GM23338 (cell line): ENCODE measurements around the gene PELO. TPM values are rescaled to one million over a fixed set of nuclear protein-coding genes. Genes with fewer than 3 reads are reported as not detected.

Experiments used
- ATAC-seq: fragments of 200-7000 bp; cut with Tn5 transposase; 3 replicates; pipeline ENCODE4 v1.9.1; 2020
- DNase-seq: peaks from one replicate; pipeline ENCODE4 v3.0.0-alpha.2; 2015; ENCODE audit warnings: low spot score
- H2AFZ ChIP-seq: fragments of 200-600 bp; sonication (generic); 2 replicates; pipeline ENCODE4 v1.8.0; 2016; ENCODE audit warnings: antibody characterized with exemption, mild to moderate bottlenecking, moderate library complexity
- H3F3A ChIP-seq: fragments of 200-600 bp; sonication (generic); replicated peaks from 2 replicates; pipeline ENCODE4 v1.8.0; 2017; ENCODE audit warnings: antibody characterized with exemption, mixed run types, low read depth
- H3K27ac ChIP-seq: fragments of 200-600 bp; sonication (generic); 2 replicates; pipeline ENCODE4 v1.6.1; 2016; ENCODE audit warnings: low read depth
- H3K27me3 ChIP-seq: fragments of 200-600 bp; sonication (generic); 2 replicates; pipeline ENCODE4 v1.8.0; 2016; ENCODE audit warnings: mild to moderate bottlenecking, mixed run types, moderate library complexity; ENCODE audit not compliant: insufficient read depth
- H3K36me3 ChIP-seq: fragments of 200-600 bp; sonication (generic); 2 replicates; pipeline ENCODE4 v1.8.0; 2016; ENCODE audit warnings: mild to moderate bottlenecking; ENCODE audit not compliant: insufficient read depth
- H3K4me1 ChIP-seq: fragments of 200-600 bp; sonication (generic); 2 replicates; pipeline ENCODE4 v1.8.0; 2016; ENCODE audit warnings: mild to moderate bottlenecking, moderate library complexity; ENCODE audit not compliant: insufficient read depth
- H3K4me2 ChIP-seq: fragments of 200-600 bp; sonication (generic); 2 replicates; pipeline ENCODE4 v1.7.1; 2017; ENCODE audit warnings: mixed run types
- H3K4me3 ChIP-seq: fragments of 200-600 bp; sonication (generic); 2 replicates; pipeline ENCODE4 v1.6.1; 2016; ENCODE audit warnings: mixed run types
- H3K79me2 ChIP-seq: fragments of 200-600 bp; sonication (generic); replicated peaks from 2 replicates; pipeline ENCODE4 v1.8.0; 2017; ENCODE audit warnings: mild to moderate bottlenecking; ENCODE audit not compliant: insufficient read depth
- H3K9me2 ChIP-seq: fragments of 200-600 bp; sonication (generic); 2 replicates; pipeline ENCODE4 v1.8.0; 2017; ENCODE audit not compliant: insufficient read depth
- H4K20me1 ChIP-seq: fragments of 200-600 bp; sonication (generic); replicated peaks from 2 replicates; pipeline ENCODE4 v1.8.0; 2017; ENCODE audit warnings: mild to moderate bottlenecking; ENCODE audit not compliant: insufficient read depth
- H3K27ac Mint-ChIP-seq: 2 replicates; pipeline ENCODE4 v1.8.0; 2020; ENCODE audit warnings: inconsistent platforms, mild to moderate bottlenecking, moderate library complexity, mixed read lengths
- H3K27me3 Mint-ChIP-seq: 3 replicates; pipeline ENCODE4 v1.8.0; 2022; ENCODE audit warnings: low read depth, mild to moderate bottlenecking, moderate library complexity, mixed read lengths, inconsistent platforms; ENCODE audit not compliant: insufficient read depth, poor library complexity
- H3K36me3 Mint-ChIP-seq: 3 replicates; pipeline ENCODE4 v1.8.0; 2021; ENCODE audit warnings: low read depth, mild to moderate bottlenecking, inconsistent platforms, moderate library complexity, mixed read lengths
- H3K4me1 Mint-ChIP-seq: 3 replicates; pipeline ENCODE4 v1.8.0; 2020; ENCODE audit warnings: mild to moderate bottlenecking, inconsistent platforms, mixed read lengths
- H3K4me3 Mint-ChIP-seq: 3 replicates; pipeline ENCODE4 v1.8.0; 2021; ENCODE audit warnings: moderate library complexity, mild to moderate bottlenecking, inconsistent platforms, mixed read lengths
- H3K9me3 Mint-ChIP-seq: 3 replicates; pipeline ENCODE4 v1.8.0; 2020; ENCODE audit warnings: moderate library complexity, mild to moderate bottlenecking, inconsistent platforms, mixed read lengths
- CREB1 ChIP-seq: fragments of 250-450 bp; sonication (Bioruptor Pico); IDR thresholded peaks from 2 replicates; pipeline ENCODE4 v1.5.0; 2020; ENCODE audit warnings: low read depth, mild to moderate bottlenecking, moderate library complexity
- EZH2 ChIP-seq: fragments of 200-600 bp; sonication (generic); IDR thresholded peaks from one replicate; pipeline ENCODE4 v1.8.0; 2017; ENCODE audit warnings: antibody characterized with exemption, mild to moderate bottlenecking, low read depth; ENCODE audit not compliant: unreplicated experiment
- EZH2phosphoT487 ChIP-seq: fragments of 200-600 bp; sonication (generic); IDR thresholded peaks from one replicate; pipeline ENCODE4 v1.8.1; 2018; ENCODE audit warnings: antibody characterized with exemption; ENCODE audit not compliant: unreplicated experiment
- JUNB ChIP-seq: IDR thresholded peaks from one replicate; pipeline ENCODE4 v1.6.1; 2016; ENCODE audit warnings: antibody characterized with exemption; ENCODE audit not compliant: unreplicated experiment
- NANOG ChIP-seq: IDR thresholded peaks from 2 replicates; pipeline ENCODE4 v1.6.1; 2016; ENCODE audit warnings: antibody characterized with exemption, borderline replicate concordance
- STAT1 ChIP-seq: IDR thresholded peaks from one replicate; pipeline ENCODE4 v1.6.1; 2016; ENCODE audit warnings: antibody characterized with exemption; ENCODE audit not compliant: unreplicated experiment
- ZNF114 ChIP-seq: fragments of 250-450 bp; sonication (Bioruptor Pico); IDR thresholded peaks from 2 replicates; pipeline ENCODE4 v1.5.0; 2020; ENCODE audit warnings: mild to moderate bottlenecking, moderate library complexity
- ZNF331 ChIP-seq: fragments of 250-450 bp; sonication (Bioruptor Pico); IDR thresholded peaks from 2 replicates; pipeline ENCODE4 v1.5.0; 2020; ENCODE audit warnings: low read depth, mild to moderate bottlenecking, moderate library complexity
- polyA plus RNA-seq: library from polyadenylated mRNA; unstranded; fragments of >200 nt; fragmentation: Nextera tagmentation; extraction: Ambion mirVana; gene quantifications from 2 replicates; pipeline ENCODE4 v1.2.1, GENCODE V29; 2016
- total RNA-seq: library from RNA; depleted of rRNA; stranded (reverse); fragments of >200 nt; shearing (Covaris generic); gene quantifications from 2 replicates; pipeline ENCODE4 v1.2.3, GENCODE V29; 2014
- TF ChIP-seq, protein P1 (sequence below): IDR thresholded peaks from 2 replicates; pipeline ENCODE4 v1.6.1; 2016; ENCODE audit warnings: antibody characterized with exemption
- TF ChIP-seq, protein P2 (sequence below): fragments of 250-450 bp; sonication (Bioruptor Pico); IDR thresholded peaks from 2 replicates; pipeline ENCODE4 v1.5.0; 2020; ENCODE audit warnings: mild to moderate bottlenecking, moderate library complexity

PELO gene
- total and polyA plus RNA-seq, 2 experiments from 2014 or later, result 13.6 to 15.6 TPM

- H3K4me3 ChIP-seq, result peak overlapping the region; percentile 72
- no peak for DNase-seq
- no peak overlapping the region for H2AFZ ChIP-seq
- Mint-ChIP-seq H3K4me3 (peak overlapping the region; percentile 58), H3K9me3 (no peaks in the 10 kb centered on the region), H3K27me3 (peaks cover 9% of the 10 kb centered on the region), H3K27ac (no peak overlapping the region), H3K4me1 (peaks cover 37% of the 10 kb centered on the region; the same call in 2 of the 3 replicates), H3K36me3 (peaks cover 25% of the 10 kb centered on the region; the same call in 2 of the 3 replicates)
- ATAC-seq, result no peak
- H3K27ac ChIP-seq, result no peak overlapping the region
- H3K27me3 ChIP-seq, result no peaks in the 10 kb centered on the region
- peaks cover 43% of the 10 kb centered on the region for H3K4me1 ChIP-seq
- no peaks in the 10 kb centered on the region for H4K20me1 ChIP-seq
- peaks cover 52% of the 10 kb centered on the region for H3K79me2 ChIP-seq
- no peaks in the 10 kb centered on the region for H3K36me3 ChIP-seq
- no peak for TF ChIP-seq STAT1
- TF ChIP-seq NANOG, result no peak
- no peak for TF ChIP-seq CREB1 (CRISPR knock-in tag)
- TF ChIP-seq, protein P1, sequence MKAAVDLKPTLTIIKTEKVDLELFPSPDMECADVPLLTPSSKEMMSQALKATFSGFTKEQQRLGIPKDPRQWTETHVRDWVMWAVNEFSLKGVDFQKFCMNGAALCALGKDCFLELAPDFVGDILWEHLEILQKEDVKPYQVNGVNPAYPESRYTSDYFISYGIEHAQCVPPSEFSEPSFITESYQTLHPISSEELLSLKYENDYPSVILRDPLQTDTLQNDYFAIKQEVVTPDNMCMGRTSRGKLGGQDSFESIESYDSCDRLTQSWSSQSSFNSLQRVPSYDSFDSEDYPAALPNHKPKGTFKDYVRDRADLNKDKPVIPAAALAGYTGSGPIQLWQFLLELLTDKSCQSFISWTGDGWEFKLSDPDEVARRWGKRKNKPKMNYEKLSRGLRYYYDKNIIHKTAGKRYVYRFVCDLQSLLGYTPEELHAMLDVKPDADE, result no peak
- TF ChIP-seq JUNB, result no peak
- H3K9me2 ChIP-seq, result no peaks in the 10 kb centered on the region
- no peaks in the 10 kb centered on the region for H3F3A ChIP-seq
- peak overlapping the region; percentile 87 for H3K4me2 ChIP-seq
Measured at GRCh38 chr5:52802974-52803336, 15.2 kb downstream of the PELO start.

GRCh38 chr5:52804387-52804791 lies 16.7 kb downstream of the PELO start:
- H3K27ac ChIP-seq, result no peak overlapping the region
- peak overlapping the region; percentile 23; the same call in 1 of the 2 replicates for H3K4me2 ChIP-seq
- DNase-seq (no peak), ATAC-seq (no peak)
- Mint-ChIP-seq H3K36me3 (peaks cover 25% of the 10 kb centered on the region; the same call in 2 of the 3 replicates), H3K9me3 (no peaks in the 10 kb centered on the region), H3K4me3 (peak overlapping the region; percentile 38; the same call in 2 of the 3 replicates), H3K27me3 (peaks cover 6% of the 10 kb centered on the region), H3K4me1 (peaks cover 24% of the 10 kb centered on the region; the same call in 2 of the 3 replicates), H3K27ac (0 out of 2 replicates have a peak overlapping the region, but pooled peaks have one; percentile 61)
- H3K27me3 ChIP-seq, result no peaks in the 10 kb centered on the region
- H3K9me2 ChIP-seq, result no peaks in the 10 kb centered on the region
- H3K36me3 ChIP-seq, result no peaks in the 10 kb centered on the region
- H3K4me3 ChIP-seq, result no peak overlapping the region
- no peak for TF ChIP-seq EZH2
- no peak for TF ChIP-seq ZNF114 (CRISPR knock-in tag)
- TF ChIP-seq EZH2phosphoT487, result no peak
- TF ChIP-seq ZNF331 (CRISPR knock-in tag), result no peak
- TF ChIP-seq, protein P2, sequence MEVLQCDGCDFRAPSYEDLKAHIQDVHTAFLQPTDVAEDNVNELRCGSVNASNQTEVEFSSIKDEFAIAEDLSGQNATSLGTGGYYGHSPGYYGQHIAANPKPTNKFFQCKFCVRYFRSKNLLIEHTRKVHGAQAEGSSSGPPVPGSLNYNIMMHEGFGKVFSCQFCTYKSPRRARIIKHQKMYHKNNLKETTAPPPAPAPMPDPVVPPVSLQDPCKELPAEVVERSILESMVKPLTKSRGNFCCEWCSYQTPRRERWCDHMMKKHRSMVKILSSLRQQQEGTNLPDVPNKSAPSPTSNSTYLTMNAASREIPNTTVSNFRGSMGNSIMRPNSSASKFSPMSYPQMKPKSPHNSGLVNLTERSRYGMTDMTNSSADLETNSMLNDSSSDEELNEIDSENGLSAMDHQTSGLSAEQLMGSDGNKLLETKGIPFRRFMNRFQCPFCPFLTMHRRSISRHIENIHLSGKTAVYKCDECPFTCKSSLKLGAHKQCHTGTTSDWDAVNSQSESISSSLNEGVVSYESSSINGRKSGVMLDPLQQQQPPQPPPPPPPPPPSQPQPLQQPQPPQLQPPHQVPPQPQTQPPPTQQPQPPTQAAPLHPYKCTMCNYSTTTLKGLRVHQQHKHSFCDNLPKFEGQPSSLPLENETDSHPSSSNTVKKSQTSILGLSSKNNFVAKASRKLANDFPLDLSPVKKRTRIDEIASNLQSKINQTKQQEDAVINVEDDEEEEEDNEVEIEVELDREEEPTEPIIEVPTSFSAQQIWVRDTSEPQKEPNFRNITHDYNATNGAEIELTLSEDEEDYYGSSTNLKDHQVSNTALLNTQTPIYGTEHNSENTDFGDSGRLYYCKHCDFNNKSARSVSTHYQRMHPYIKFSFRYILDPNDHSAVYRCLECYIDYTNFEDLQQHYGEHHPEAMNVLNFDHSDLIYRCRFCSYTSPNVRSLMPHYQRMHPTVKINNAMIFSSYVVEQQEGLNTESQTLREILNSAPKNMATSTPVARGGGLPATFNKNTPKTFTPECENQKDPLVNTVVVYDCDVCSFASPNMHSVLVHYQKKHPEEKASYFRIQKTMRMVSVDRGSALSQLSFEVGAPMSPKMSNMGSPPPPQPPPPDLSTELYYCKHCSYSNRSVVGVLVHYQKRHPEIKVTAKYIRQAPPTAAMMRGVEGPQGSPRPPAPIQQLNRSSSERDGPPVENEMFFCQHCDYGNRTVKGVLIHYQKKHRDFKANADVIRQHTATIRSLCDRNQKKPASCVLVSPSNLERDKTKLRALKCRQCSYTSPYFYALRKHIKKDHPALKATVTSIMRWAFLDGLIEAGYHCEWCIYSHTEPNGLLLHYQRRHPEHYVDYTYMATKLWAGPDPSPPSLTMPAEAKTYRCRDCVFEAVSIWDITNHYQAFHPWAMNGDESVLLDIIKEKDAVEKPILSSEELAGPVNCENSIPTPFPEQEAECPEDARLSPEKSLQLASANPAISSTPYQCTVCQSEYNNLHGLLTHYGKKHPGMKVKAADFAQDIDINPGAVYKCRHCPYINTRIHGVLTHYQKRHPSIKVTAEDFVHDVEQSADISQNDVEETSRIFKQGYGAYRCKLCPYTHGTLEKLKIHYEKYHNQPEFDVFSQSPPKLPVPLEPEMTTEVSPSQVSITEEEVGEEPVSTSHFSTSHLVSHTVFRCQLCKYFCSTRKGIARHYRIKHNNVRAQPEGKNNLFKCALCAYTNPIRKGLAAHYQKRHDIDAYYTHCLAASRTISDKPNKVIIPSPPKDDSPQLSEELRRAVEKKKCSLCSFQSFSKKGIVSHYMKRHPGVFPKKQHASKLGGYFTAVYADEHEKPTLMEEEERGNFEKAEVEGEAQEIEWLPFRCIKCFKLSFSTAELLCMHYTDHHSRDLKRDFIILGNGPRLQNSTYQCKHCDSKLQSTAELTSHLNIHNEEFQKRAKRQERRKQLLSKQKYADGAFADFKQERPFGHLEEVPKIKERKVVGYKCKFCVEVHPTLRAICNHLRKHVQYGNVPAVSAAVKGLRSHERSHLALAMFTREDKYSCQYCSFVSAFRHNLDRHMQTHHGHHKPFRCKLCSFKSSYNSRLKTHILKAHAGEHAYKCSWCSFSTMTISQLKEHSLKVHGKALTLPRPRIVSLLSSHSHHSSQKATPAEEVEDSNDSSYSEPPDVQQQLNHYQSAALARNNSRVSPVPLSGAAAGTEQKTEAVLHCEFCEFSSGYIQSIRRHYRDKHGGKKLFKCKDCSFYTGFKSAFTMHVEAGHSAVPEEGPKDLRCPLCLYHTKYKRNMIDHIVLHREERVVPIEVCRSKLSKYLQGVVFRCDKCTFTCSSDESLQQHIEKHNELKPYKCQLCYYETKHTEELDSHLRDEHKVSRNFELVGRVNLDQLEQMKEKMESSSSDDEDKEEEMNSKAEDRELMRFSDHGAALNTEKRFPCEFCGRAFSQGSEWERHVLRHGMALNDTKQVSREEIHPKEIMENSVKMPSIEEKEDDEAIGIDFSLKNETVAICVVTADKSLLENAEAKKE (CRISPR knock-in tag), result no peak
- H2AFZ ChIP-seq, result no peak overlapping the region
- H3K79me2 ChIP-seq, result peaks cover 52% of the 10 kb centered on the region
- no peaks in the 10 kb centered on the region for H3F3A ChIP-seq
- peaks cover 32% of the 10 kb centered on the region for H3K4me1 ChIP-seq
- H4K20me1 ChIP-seq, result no peaks in the 10 kb centered on the region
